WTC11 (cell line): Measurements from ENCODE around the gene ARAP1. TPM values are rescaled to one million over a fixed set of nuclear protein-coding genes. Genes with fewer than 3 reads are reported as not detected.

Experiments
- ATAC-seq: fragments of 200-7000 bp; cut with Tn5 transposase; 2 replicates; pipeline ENCODE4 v1.10.0; 2021; ENCODE audit warnings: mild to moderate bottlenecking, moderate library complexity
- CTCF ChIA-PET: fragments of 300-600 bp; sonication (Branson Sonifier 250); formaldehyde crosslinking; loops from one replicate; lab custom pipeline; 2021; ENCODE audit warnings: antibody characterized with exemption; lab: Charles Lee
- POLR2A ChIA-PET: fragments of 350-600 bp; sonication (Branson Sonifier 250); formaldehyde crosslinking; loops from one replicate; lab custom pipeline; 2021; ENCODE audit warnings: antibody characterized with exemption; lab: Charles Lee
- DNase-seq: peaks from one replicate; pipeline ENCODE4 v3.0.0; 2021; ENCODE audit warnings: low spot score
- H3K27ac Mint-ChIP-seq: 2 replicates; pipeline ENCODE4 v1.8.0; 2021; ENCODE audit warnings: mixed read lengths
- H3K27me3 Mint-ChIP-seq: 2 replicates; pipeline ENCODE4 v1.8.0; 2021; ENCODE audit warnings: low read depth, mild to moderate bottlenecking, moderate library complexity, mixed read lengths
- H3K36me3 Mint-ChIP-seq: 2 replicates; pipeline ENCODE4 v1.8.0; 2021; ENCODE audit warnings: mixed read lengths
- H3K4me1 Mint-ChIP-seq: 2 replicates; pipeline ENCODE4 v1.8.0; 2022; ENCODE audit warnings: mixed read lengths
- H3K4me3 Mint-ChIP-seq: 2 replicates; pipeline ENCODE4 v1.8.0; 2021; ENCODE audit warnings: mild to moderate bottlenecking, moderate library complexity, mixed read lengths
- H3K9me3 Mint-ChIP-seq: 2 replicates; pipeline ENCODE4 v1.8.0; 2021; ENCODE audit warnings: mixed read lengths
- AFF4 ChIP-seq: sonication (generic); formaldehyde crosslinking; IDR thresholded peaks from 2 replicates; pipeline ENCODE4 v1.8.1; 2023; ENCODE audit warnings: mild to moderate bottlenecking, missing genetic modification reagents, borderline replicate concordance
- E2F1 ChIP-seq: sonication (generic); formaldehyde crosslinking; IDR thresholded peaks from 2 replicates; pipeline ENCODE4 v1.8.0; 2022; ENCODE audit warnings: mild to moderate bottlenecking, missing genetic modification reagents
- ERG ChIP-seq: fragments of 250-450 bp; sonication (Bioruptor Pico); IDR thresholded peaks from 2 replicates; pipeline ENCODE4 v1.8.0; 2021; ENCODE audit warnings: mild to moderate bottlenecking
- ETV6 ChIP-seq: sonication (generic); formaldehyde crosslinking; IDR thresholded peaks from 2 replicates; pipeline ENCODE4 v1.8.1; 2022; ENCODE audit warnings: mild to moderate bottlenecking, missing genetic modification reagents
- FOXP4 ChIP-seq: sonication (generic); formaldehyde crosslinking; IDR thresholded peaks from 2 replicates; pipeline ENCODE4 v1.8.0; 2022; ENCODE audit warnings: mild to moderate bottlenecking, missing genetic modification reagents
- GABPB1 ChIP-seq: sonication (generic); formaldehyde crosslinking; IDR thresholded peaks from 2 replicates; pipeline ENCODE4 v1.8.1; 2023; ENCODE audit warnings: mild to moderate bottlenecking, missing genetic modification reagents
- IRF1 ChIP-seq: sonication (generic); formaldehyde crosslinking; IDR thresholded peaks from 2 replicates; pipeline ENCODE4 v1.8.0; 2023; ENCODE audit warnings: missing genetic modification reagents
- MLX ChIP-seq: sonication (generic); formaldehyde crosslinking; IDR thresholded peaks from 2 replicates; pipeline ENCODE4 v1.8.1; 2023; ENCODE audit warnings: mild to moderate bottlenecking, missing genetic modification reagents, moderate library complexity
- MXD4 ChIP-seq: fragments of 250-450 bp; sonication (Bioruptor Pico); IDR thresholded peaks from 2 replicates; pipeline ENCODE4 v1.8.0; 2021; ENCODE audit warnings: mild to moderate bottlenecking, moderate library complexity, borderline replicate concordance
- MYBL2 ChIP-seq: sonication (generic); formaldehyde crosslinking; IDR thresholded peaks from 2 replicates; pipeline ENCODE4 v1.8.1; 2023; ENCODE audit warnings: mild to moderate bottlenecking, moderate library complexity, missing genetic modification reagents
- NFE2L1 ChIP-seq: sonication (generic); formaldehyde crosslinking; IDR thresholded peaks from 2 replicates; pipeline ENCODE4 v1.8.1; 2023; ENCODE audit warnings: missing genetic modification reagents
- NFYB ChIP-seq: sonication (generic); formaldehyde crosslinking; conservative IDR thresholded peaks from 2 replicates; pipeline ENCODE4 v1.8.0; 2022; ENCODE audit warnings: low read depth, missing genetic modification reagents
- NR2C2 ChIP-seq: sonication (generic); formaldehyde crosslinking; IDR thresholded peaks from 2 replicates; pipeline ENCODE4 v1.8.0; 2022; ENCODE audit warnings: mild to moderate bottlenecking, missing genetic modification reagents
- RORB ChIP-seq: fragments of 250-450 bp; sonication (Bioruptor Pico); IDR thresholded peaks from 2 replicates; pipeline ENCODE4 v1.9.0; 2021; ENCODE audit warnings: mild to moderate bottlenecking
- SP1 ChIP-seq: sonication (generic); formaldehyde crosslinking; conservative IDR thresholded peaks from 2 replicates; pipeline ENCODE4 v1.8.1; 2022; ENCODE audit warnings: missing genetic modification reagents
- TCF7 ChIP-seq: sonication (generic); formaldehyde crosslinking; IDR thresholded peaks from 2 replicates; pipeline ENCODE4 v1.8.0; 2022; ENCODE audit warnings: mild to moderate bottlenecking, low read depth, missing genetic modification reagents, moderate library complexity
- USF1 ChIP-seq: sonication (generic); formaldehyde crosslinking; IDR thresholded peaks from 2 replicates; pipeline ENCODE4 v1.8.0; 2022; ENCODE audit warnings: mild to moderate bottlenecking, missing genetic modification reagents
- ZNF232 ChIP-seq: sonication (generic); formaldehyde crosslinking; IDR thresholded peaks from 2 replicates; pipeline ENCODE4 v1.8.0; 2022; ENCODE audit warnings: mild to moderate bottlenecking, missing genetic modification reagents
- ZNF263 ChIP-seq: sonication (generic); formaldehyde crosslinking; IDR thresholded peaks from 2 replicates; pipeline ENCODE4 v1.8.1; 2022; ENCODE audit warnings: low read depth, mild to moderate bottlenecking, moderate library complexity, missing genetic modification reagents
- ZNF281 ChIP-seq: sonication (generic); formaldehyde crosslinking; IDR thresholded peaks from 2 replicates; pipeline ENCODE4 v1.8.0; 2023; ENCODE audit warnings: mild to moderate bottlenecking, missing genetic modification reagents
- ZNF671 ChIP-seq: fragments of 250-450 bp; sonication (Bioruptor Pico); IDR thresholded peaks from 2 replicates; pipeline ENCODE4 v1.8.0; 2021; ENCODE audit warnings: mild to moderate bottlenecking
- total RNA-seq: library from RNA; stranded (reverse); gene quantifications from 3 replicates; pipeline ENCODE4 v1.2.3, GENCODE V29; 2021

Gene ARAP1
- total RNA-seq, 1 experiment from 2014 or later, result 98.8 TPM

GRCh38 chr11:72745925-72746550, 6.2 kb downstream of the ARAP1 start:
- Mint-ChIP-seq H3K4me3 (no peak overlapping the region), H3K27ac (no peak overlapping the region), H3K9me3 (no peaks in the 10 kb centered on the region)
- POLR2A ChIA-PET, result interaction anchor here (0.6 kb wide), 1 partner anchor 64 kb away, joined by 3 read pairs; no protein-coding TSS in a partner anchor
- CTCF ChIA-PET, result interaction anchor here (1.2 to 2.0 kb wide), 3 partner anchors 18 to 48 kb away, joined by 3 to 8 read pairs (median 4); partner anchors contain the start of gene STARD10
- TF ChIP-seq MLX (no peak), FOXP4 (CRISPR knock-in tag) (no peak), IRF1 (CRISPR knock-in tag) (no peak), NFE2L1 (CRISPR knock-in tag) (no peak), ZNF281 (no peak), ETV6 (CRISPR knock-in tag) (no peak), AFF4 (CRISPR knock-in tag) (no peak)
- TF ChIP-seq, all 79 proteins: peak for 0
- no peak for ATAC-seq
- DNase-seq, result no peak
- Mint-ChIP-seq H3K36me3 (peaks cover 2% of the 10 kb centered on the region; the same call in 1 of the 2 replicates), H3K4me1 (peaks cover 42% of the 10 kb centered on the region), H3K27me3 (no peaks in the 10 kb centered on the region)

- ATAC-seq, result no peak
- POLR2A ChIA-PET, result interaction anchor here (1.0 kb wide), 1 partner anchor 29 kb away, joined by 5 read pairs; no protein-coding TSS in a partner anchor
- peaks cover 42% of the 10 kb centered on the region for H3K4me1 Mint-ChIP-seq
- TF ChIP-seq MXD4 (no peak), ZNF263 (CRISPR knock-in tag) (no peak), NFYB (CRISPR knock-in tag) (no peak), GABPB1 (CRISPR knock-in tag) (no peak), SP1 (CRISPR knock-in tag) (no peak), MYBL2 (no peak), ZNF232 (no peak), ZNF671 (CRISPR knock-in tag) (no peak), USF1 (CRISPR knock-in tag) (no peak), RORB (CRISPR knock-in tag) (no peak), E2F1 (CRISPR knock-in tag) (no peak), ERG (CRISPR knock-in tag) (no peak), NR2C2 (CRISPR knock-in tag) (no peak), TCF7 (CRISPR knock-in tag) (no peak)
These were observed 6.7 kb downstream of the ARAP1 start for GRCh38 chr11:72745511-72745910.

More at GRCh38 chr11:72745511-72745910, 6.7 kb downstream of the ARAP1 start:
- Mint-ChIP-seq H3K4me3 (no peak overlapping the region), H3K9me3 (no peaks in the 10 kb centered on the region), H3K36me3 (peaks cover 2% of the 10 kb centered on the region; the same call in 1 of the 2 replicates), H3K27me3 (no peaks in the 10 kb centered on the region), H3K27ac (no peak overlapping the region)
- CTCF ChIA-PET, result interaction anchor here (0.7 to 1.4 kb wide), 3 partner anchors 18 to 156 kb away, joined by 3 to 5 read pairs (median 3); no protein-coding TSS in a partner anchor
- DNase-seq, result no peak
